ENCODE results near the gene CHPF2. TPM values are rescaled to one million over a fixed set of nuclear protein-coding genes. Genes with fewer than 3 reads are reported as not detected.

Gene CHPF2
- total RNA-seq, 2 experiments from 2014 or later, result 23.7 to 27.3 TPM

DNA sequence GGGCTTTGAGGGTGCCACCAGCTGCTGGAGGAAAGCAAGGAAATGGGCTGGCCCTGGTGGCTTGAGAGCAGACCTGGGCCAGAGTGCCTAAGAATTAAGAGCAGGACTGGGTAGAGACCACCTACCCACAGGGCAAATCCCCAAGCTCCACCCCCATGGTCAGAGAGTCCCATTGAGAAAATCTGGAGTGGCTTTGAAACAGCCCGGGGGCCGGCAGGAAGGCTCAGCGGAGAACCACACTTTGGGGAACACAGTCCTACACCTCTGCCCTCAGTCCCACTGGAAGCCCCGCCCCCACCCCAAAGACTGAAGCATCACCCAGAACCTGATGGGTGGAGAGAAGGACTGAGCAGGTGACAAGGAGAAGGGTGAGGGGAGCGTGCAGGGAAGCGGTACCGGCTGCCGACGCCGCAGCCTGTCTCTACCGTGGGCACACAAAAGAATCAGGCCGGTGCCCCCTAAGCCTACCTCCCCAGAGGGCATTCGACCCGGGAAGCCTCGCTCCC, 12.6 kb downstream of the CHPF2 start:
- Mint-ChIP-seq H3K27ac (no peak overlapping the region), H3K4me1 (ENCODE audit: low read depth) (peaks cover 40% of the 10 kb centered on the region), H3K27me3 (peaks cover 23% of the 10 kb centered on the region), H3K4me3 (peak overlapping the region; percentile 29), H3K36me3 (ENCODE audit: low read depth) (no peaks in the 10 kb centered on the region), H3K9me3 (no peaks in the 10 kb centered on the region)
- TF ChIP-seq, protein P1, sequence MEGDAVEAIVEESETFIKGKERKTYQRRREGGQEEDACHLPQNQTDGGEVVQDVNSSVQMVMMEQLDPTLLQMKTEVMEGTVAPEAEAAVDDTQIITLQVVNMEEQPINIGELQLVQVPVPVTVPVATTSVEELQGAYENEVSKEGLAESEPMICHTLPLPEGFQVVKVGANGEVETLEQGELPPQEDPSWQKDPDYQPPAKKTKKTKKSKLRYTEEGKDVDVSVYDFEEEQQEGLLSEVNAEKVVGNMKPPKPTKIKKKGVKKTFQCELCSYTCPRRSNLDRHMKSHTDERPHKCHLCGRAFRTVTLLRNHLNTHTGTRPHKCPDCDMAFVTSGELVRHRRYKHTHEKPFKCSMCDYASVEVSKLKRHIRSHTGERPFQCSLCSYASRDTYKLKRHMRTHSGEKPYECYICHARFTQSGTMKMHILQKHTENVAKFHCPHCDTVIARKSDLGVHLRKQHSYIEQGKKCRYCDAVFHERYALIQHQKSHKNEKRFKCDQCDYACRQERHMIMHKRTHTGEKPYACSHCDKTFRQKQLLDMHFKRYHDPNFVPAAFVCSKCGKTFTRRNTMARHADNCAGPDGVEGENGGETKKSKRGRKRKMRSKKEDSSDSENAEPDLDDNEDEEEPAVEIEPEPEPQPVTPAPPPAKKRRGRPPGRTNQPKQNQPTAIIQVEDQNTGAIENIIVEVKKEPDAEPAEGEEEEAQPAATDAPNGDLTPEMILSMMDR (IDR thresholded peaks at IDR 0.05), result no peak
- ChIA-PET CTCF (interaction anchor here (0.6 to 3.6 kb wide), 37 partner anchors 8 to 1059 kb away, joined by 3 to 68 read pairs (median 4); partner anchors contain the start of genes ABCF2, CHPF2, GBX1 and NUB1), POLR2A (interaction anchor here (1.4 to 2.9 kb wide), 2 partner anchors 12 to 16 kb away, joined by 3 to 23 read pairs; partner anchors contain the start of gene CHPF2)
- DNase-seq, result peak; percentile 43
- intact Hi-C loops (cut with micrococcal nuclease), result loop anchor here (5.0 kb wide), 1 partner anchor 62 kb away; no protein-coding TSS in a partner anchor
- peak; percentile 1 for ATAC-seq

DNA sequence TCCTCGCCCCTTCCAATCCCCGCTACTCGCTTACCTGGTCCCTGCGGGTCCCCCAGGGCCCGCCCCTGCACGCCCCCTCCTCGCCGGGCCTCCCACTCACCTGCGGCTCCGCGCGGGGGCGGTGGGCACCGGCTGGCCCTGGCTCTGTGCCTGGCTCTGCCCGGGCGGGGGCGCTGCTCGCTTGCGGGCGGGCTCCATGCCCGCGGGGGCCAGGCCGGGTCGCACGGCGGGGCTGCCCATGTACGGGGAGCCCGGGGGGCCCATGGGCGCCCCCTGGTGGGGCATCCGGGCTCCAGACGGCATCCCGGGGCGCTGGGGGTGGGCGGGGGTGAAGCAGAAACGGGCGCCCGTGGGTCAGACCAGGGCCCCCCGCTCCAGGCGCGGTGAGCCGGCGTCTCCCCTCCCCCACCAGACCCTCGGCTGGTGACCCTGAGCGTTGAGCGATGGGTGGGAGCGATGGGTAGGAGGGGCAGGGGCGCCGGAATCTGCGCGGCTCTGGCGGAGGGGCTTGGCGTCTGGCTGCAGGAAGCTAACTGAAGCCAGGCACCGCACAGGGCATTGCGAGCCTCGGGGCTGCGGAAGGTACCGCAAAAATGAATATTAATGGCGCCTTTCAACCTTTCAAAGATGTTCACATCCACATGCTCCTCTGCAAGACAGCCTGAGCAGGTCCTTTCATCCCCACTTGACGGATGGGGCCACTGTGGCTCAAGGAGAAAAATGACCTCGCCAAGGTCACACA, 13.2 kb downstream of the CHPF2 start:
- Mint-ChIP-seq H3K4me3 (peak overlapping the region; percentile 29), H3K36me3 (ENCODE audit: low read depth) (no peaks in the 10 kb centered on the region), H3K9me3 (no peaks in the 10 kb centered on the region), H3K4me1 (ENCODE audit: low read depth) (peaks cover 40% of the 10 kb centered on the region), H3K27ac (no peak overlapping the region), H3K27me3 (peaks cover 29% of the 10 kb centered on the region)
- peak; percentile 69 for ATAC-seq
- intact Hi-C loops (cut with micrococcal nuclease), result no loop called here
- TF ChIP-seq, protein P1 (IDR thresholded peaks at IDR 0.05), result peak; percentile 85
- ChIA-PET CTCF (interaction anchor here (0.6 to 3.6 kb wide), 23 partner anchors 10 to 1059 kb away, joined by 3 to 68 read pairs (median 4); partner anchors contain the start of genes ABCF2, CHPF2 and GBX1), POLR2A (interaction anchor here (1.0 to 1.4 kb wide), 2 partner anchors 12 to 29 kb away, joined by 3 to 4 read pairs; no protein-coding TSS in a partner anchor)
- peak; percentile 76 for DNase-seq

DNA sequence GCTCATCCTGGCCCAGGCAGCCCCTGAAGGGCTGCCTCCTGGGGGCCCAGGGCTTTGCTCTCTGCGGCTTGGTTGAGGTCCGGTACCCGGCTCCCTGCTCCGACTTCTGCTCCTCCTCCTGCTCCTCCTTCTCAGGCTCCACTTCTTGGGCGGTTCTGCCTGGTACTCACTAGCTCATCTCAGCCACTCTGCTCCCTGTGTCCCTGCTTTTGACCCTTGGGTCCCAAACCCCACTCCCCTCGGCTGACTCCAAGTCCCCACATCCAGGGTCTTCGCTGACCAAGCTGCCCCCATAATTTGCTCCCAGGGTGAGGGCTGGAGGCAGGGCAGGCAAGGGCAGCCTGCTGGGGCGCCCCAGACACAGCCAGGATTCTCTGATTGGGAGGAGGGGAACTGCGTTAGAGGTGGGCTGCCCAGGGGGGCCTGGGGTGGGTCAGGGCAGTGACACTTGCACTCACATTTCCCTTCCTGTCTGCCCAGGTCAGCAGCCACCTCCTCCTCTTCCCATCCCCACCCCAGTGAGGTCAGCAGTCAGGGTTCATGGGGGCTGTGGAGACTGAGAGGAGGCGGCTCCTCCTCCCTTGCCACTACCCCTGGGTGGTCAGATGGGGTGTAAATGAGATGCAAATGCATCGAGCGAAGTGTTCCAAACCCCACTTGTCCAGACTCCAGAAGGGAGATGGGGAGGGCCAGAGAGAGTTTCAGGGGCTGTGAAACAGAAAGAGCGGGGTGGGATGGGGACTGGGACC, 14.0 kb downstream of the CHPF2 start:
- TF ChIP-seq, protein P1 (IDR thresholded peaks at IDR 0.05), result no peak
- no peak for DNase-seq
- CTCF ChIA-PET, result interaction anchor here (0.6 to 3.1 kb wide), 13 partner anchors 11 to 203 kb away, joined by 3 to 23 read pairs (median 4); partner anchors contain the start of genes ABCF2 and CHPF2
- H3K4me1 Mint-ChIP-seq (ENCODE audit: low read depth), result peaks cover 46% of the 10 kb centered on the region
- peaks cover 35% of the 10 kb centered on the region for H3K27me3 Mint-ChIP-seq
- H3K36me3 Mint-ChIP-seq (ENCODE audit: low read depth), result no peaks in the 10 kb centered on the region
- peak overlapping the region; percentile 9 for H3K4me3 Mint-ChIP-seq
- intact Hi-C loops (cut with micrococcal nuclease), result no loop called here
- POLR2A ChIA-PET, result interaction anchor here (1.0 to 1.4 kb wide), 3 partner anchors 13 to 28 kb away, joined by 3 to 4 read pairs (median 3); no protein-coding TSS in a partner anchor
- no peaks in the 10 kb centered on the region for H3K9me3 Mint-ChIP-seq
- ATAC-seq, result no peak
- no peak overlapping the region for H3K27ac Mint-ChIP-seq

DNA sequence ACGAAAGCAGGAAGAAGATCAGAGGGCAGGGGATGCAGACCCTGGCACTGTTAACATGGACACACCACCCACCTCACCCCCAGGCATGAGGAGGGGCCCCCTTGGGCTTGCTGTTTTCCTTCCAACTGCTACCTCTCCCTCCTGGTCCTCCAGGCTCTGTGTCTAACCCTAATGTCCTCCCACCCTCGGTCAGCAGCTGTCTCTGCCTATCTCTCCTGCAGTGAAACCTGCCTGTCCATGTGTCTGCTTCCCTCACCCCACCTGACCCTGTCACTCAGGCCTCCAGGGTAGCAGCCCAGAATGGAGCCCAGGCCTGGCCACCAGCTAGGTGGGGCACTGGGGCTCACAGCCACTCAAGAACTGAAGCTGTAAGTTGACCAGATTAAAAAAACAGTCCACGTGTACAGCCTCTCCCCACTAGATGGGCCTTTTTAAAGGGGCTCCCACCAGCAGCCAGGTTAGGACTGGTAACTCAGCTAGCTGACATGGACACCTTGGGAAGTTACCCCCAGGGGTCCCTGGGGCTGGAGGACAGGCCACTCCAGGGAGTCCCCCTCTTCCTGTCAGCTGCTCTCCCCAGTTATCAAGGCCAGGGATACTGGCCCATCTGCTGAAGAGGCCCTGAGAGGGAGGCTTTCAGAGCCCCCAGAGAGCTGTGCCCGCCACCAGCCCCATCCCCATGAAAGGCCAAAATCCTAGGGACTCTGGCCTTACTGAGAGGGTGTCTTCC, 14.7 kb downstream of the CHPF2 start:
- intact Hi-C loops (cut with micrococcal nuclease), result no loop called here
- TF ChIP-seq, protein P1 (IDR thresholded peaks at IDR 0.05), result no peak
- H3K27me3 Mint-ChIP-seq, result peaks cover 35% of the 10 kb centered on the region

More for the DNA sequence above, 14.7 kb downstream of the CHPF2 start:
- Mint-ChIP-seq H3K27ac (no peak overlapping the region), H3K4me3 (no peak overlapping the region), H3K9me3 (no peaks in the 10 kb centered on the region), H3K4me1 (ENCODE audit: low read depth) (peaks cover 47% of the 10 kb centered on the region), H3K36me3 (ENCODE audit: low read depth) (no peaks in the 10 kb centered on the region)
- DNase-seq, result no peak
- ChIA-PET POLR2A (interaction anchor here (1.1 kb wide), 2 partner anchors 14 to 20 kb away, joined by 3 read pairs; no protein-coding TSS in a partner anchor), CTCF (interaction anchor here (0.6 to 3.1 kb wide), 13 partner anchors 13 to 202 kb away, joined by 3 to 23 read pairs (median 4); no protein-coding TSS in a partner anchor)
- no peak for ATAC-seq
